ENCODE data around the gene ABAT. TPM values are rescaled to one million over a fixed set of nuclear protein-coding genes. Genes with fewer than 3 reads are reported as not detected.
A peak's percentile ranks its signal among the peaks of the same experiment; 100 is the strongest.

The ABAT gene
- total and polyA plus RNA-seq, 2 of the 8 experiments (the other 6 are each of a cell fraction or from before 2014, with no cell fraction given) = 6.4 to 8.4 TPM

GRCh38 chr16:8676160-8676547 lies 1.7 kb downstream of the ABAT start:
- H3K18ac ChIP-seq (ENCODE audit: extremely low read depth, low read length) = no peak overlapping the region
- TF ChIP-seq EGR1 (IDR thresholded peaks at IDR 0.05; ENCODE audit: borderline replicate concordance, low read depth, low read length) = no peak
- TF ChIP-seq RAD21 (IDR thresholded peaks at IDR 0.05 in 1 of 2, conservative IDR thresholded peaks at IDR 0.05 in 1 of 2; ENCODE audit: low read depth in 2 of 2, low read length in 2 of 2) = no peak
- TF ChIP-seq HDAC2 (IDR thresholded peaks at IDR 0.05; ENCODE audit: borderline replicate concordance in 1 of 2, low read depth in 2 of 2, low read length in 2 of 2) = no peak
- no peak for TF ChIP-seq TBP (IDR thresholded peaks at IDR 0.05; ENCODE audit: low read depth, low read length)
- TF ChIP-seq PHF8 (conservative IDR thresholded peaks at IDR 0.05; ENCODE audit: low read depth, low read length) = no peak
- no peak overlapping the region for H4K8ac ChIP-seq (ENCODE audit: extremely low read depth, insufficient read depth, low read length)
- no peak for DNase-seq (ENCODE audit: low read depth in 1 of 2, low spot score in 2 of 2)
- no peak overlapping the region for H3K9ac ChIP-seq (replicated peaks in 1 of 4; ENCODE audit: extremely low read depth in 1 of 4, low read depth in 3 of 4, low read length in 3 of 4)
- H3K4ac ChIP-seq (replicated peaks; ENCODE audit: insufficient read length, low read depth, low read length) = no peak overlapping the region
- H4K20me1 ChIP-seq (replicated peaks in 1 of 2; ENCODE audit: control insufficient read depth in 1 of 2, insufficient read depth in 2 of 2, low read length in 2 of 2) = peaks cover 0 to 6% of the 10 kb centered on the region in 2 experiments
- H4K91ac ChIP-seq (replicated peaks; ENCODE audit: insufficient read length, low read length) = no peak overlapping the region
- no peak overlapping the region for H4K5ac ChIP-seq (ENCODE audit: insufficient read length, low read depth, low read length)
- ChIA-PET CTCF (ENCODE audit: partially characterized antibody) (interaction anchor here (0.9 to 27.6 kb wide), 5 partner anchors 15 to 110 kb away, joined by 3 to 404 read pairs (median 3); partner anchors contain the start of genes PMM2 and TMEM186), POLR2A (ENCODE audit: partially characterized antibody) (interaction anchor here (1.2 to 1.8 kb wide), 3 partner anchors 18 to 193 kb away, joined by 3 to 5 read pairs (median 3); partner anchors contain the start of gene CARHSP1)
- H2BK120ac ChIP-seq (replicated peaks; ENCODE audit: low read depth, low read length) = no peak overlapping the region
- H3K23ac ChIP-seq (ENCODE audit: insufficient read length) = no peak overlapping the region
- FAIRE-seq = no peak
- H3K14ac ChIP-seq (ENCODE audit: insufficient read length) = no peak overlapping the region
- H3K9me3 ChIP-seq (ENCODE audit: insufficient read depth in 2 of 2, low read depth in 1 of 2, low read length in 1 of 2) = no peaks in the 10 kb centered on the region
- no peak overlapping the region for H2BK5ac ChIP-seq (ENCODE audit: low read depth, low read length)
- peaks cover 0 to 7% (median 2%) of the 10 kb centered on the region in 4 experiments; a peak in 5 of 7 replicates for H3K4me1 ChIP-seq (replicated peaks in 1 of 4; ENCODE audit: control insufficient read depth in 3 of 4, insufficient read depth in 4 of 4, low read length in 3 of 4)
- H3K79me2 ChIP-seq (ENCODE audit: control insufficient read depth in 1 of 2, insufficient read depth in 2 of 2, low read length in 2 of 2) = no peaks in the 10 kb centered on the region
- no peak overlapping the region for H2AK5ac ChIP-seq (ENCODE audit: low read depth, low read length)
- no peak overlapping the region for H3K27ac ChIP-seq (ENCODE audit: low read depth, low read length)
- H3K56ac ChIP-seq (replicated peaks; ENCODE audit: insufficient read length, low read depth, low read length) = no peak overlapping the region
- H3K27me3 ChIP-seq (replicated peaks in 1 of 4; ENCODE audit: control insufficient read depth in 3 of 4, extremely low read depth in 1 of 4, insufficient read depth in 3 of 4, low read length in 3 of 4) = peaks cover 0 to 14% (median 9%) of the 10 kb centered on the region in 4 experiments; a peak in 6 of 7 replicates
- H3K4me3 ChIP-seq (ENCODE audit: extremely low read depth in 1 of 4, insufficient read depth in 2 of 4, low read depth in 3 of 4, low read length in 4 of 4) = no peak overlapping the region
- no peak overlapping the region for H2BK15ac ChIP-seq (ENCODE audit: low read length)
- 0 out of 2 replicates have a peak overlapping the region, but pooled peaks have one; percentile 27 for H2BK12ac ChIP-seq (ENCODE audit: low read depth, low read length)
- H2AFZ ChIP-seq (ENCODE audit: low read length) = no peak overlapping the region
- peaks cover 8% of the 10 kb centered on the region; the same call in 1 of the 2 replicates for H3K23me2 ChIP-seq (ENCODE audit: low read depth, low read length)
- H2BK20ac ChIP-seq (ENCODE audit: low read length) = no peak overlapping the region
- no peaks in the 10 kb centered on the region for H3K36me3 ChIP-seq (ENCODE audit: control insufficient read depth in 2 of 4, insufficient read depth in 4 of 4, low read length in 3 of 4)
- no peak overlapping the region for H3K4me2 ChIP-seq (ENCODE audit: insufficient read depth in 1 of 2, low read depth in 2 of 2, low read length in 2 of 2)
- 64% methylated on average over 5 of the region's 5 CpGs; no CpG with 5 or more reads in 1 of the 2 experiments for WGBS, 2 experiments (ENCODE audit: extremely low coverage in 1 of 2, insufficient coverage in 1 of 2, insufficient read length in 1 of 2, insufficient replicate concordance in 2 of 2, low coverage in 1 of 2, low lambda C conversion rate in 2 of 2, missing lambda C conversion rate in 1 of 2)
- H3K79me1 ChIP-seq (ENCODE audit: low read depth, low read length) = no peaks in the 10 kb centered on the region
